ENCODE results near the gene POLD2. TPM values are rescaled to one million over a fixed set of nuclear protein-coding genes. Genes with fewer than 3 reads are reported as not detected.

Gene POLD2
- total and polyA plus RNA-seq, 2 of the 8 experiments (the other 6 are each of a cell fraction or from before 2014, with no cell fraction given): 148 to 214 TPM

DNA sequence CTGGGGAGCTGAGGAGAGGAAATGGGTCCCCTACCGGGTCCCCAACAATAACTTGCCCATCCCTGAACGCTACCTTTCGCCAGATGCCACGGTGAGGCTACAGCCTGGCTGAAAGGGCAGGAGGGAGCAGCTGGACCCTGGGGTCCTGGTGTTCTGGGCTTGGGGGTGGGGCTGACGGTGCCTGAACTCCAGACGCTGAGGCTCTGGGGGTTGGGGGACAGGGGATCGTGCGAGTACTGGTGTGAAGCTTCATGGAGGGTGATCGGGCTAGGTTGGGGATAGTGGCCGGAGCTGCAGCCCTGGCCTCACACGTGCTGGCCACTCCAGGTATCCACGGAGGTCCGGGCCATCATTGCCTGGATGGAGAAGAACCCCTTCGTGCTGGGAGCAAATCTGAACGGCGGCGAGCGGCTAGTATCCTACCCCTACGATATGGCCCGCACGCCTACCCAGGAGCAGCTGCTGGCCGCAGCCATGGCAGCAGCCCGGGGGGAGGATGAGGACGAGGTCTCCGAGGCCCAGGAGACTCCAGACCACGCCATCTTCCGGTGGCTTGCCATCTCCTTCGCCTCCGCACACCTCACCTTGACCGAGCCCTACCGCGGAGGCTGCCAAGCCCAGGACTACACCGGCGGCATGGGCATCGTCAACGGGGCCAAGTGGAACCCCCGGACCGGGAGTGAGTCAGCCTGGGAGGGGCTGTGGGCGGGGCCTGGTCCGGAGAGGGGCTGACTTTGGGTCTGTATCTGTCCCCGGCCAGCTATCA is 10.9 kb downstream of the POLD2 start (continued):
- TF ChIP-seq, protein P1, sequence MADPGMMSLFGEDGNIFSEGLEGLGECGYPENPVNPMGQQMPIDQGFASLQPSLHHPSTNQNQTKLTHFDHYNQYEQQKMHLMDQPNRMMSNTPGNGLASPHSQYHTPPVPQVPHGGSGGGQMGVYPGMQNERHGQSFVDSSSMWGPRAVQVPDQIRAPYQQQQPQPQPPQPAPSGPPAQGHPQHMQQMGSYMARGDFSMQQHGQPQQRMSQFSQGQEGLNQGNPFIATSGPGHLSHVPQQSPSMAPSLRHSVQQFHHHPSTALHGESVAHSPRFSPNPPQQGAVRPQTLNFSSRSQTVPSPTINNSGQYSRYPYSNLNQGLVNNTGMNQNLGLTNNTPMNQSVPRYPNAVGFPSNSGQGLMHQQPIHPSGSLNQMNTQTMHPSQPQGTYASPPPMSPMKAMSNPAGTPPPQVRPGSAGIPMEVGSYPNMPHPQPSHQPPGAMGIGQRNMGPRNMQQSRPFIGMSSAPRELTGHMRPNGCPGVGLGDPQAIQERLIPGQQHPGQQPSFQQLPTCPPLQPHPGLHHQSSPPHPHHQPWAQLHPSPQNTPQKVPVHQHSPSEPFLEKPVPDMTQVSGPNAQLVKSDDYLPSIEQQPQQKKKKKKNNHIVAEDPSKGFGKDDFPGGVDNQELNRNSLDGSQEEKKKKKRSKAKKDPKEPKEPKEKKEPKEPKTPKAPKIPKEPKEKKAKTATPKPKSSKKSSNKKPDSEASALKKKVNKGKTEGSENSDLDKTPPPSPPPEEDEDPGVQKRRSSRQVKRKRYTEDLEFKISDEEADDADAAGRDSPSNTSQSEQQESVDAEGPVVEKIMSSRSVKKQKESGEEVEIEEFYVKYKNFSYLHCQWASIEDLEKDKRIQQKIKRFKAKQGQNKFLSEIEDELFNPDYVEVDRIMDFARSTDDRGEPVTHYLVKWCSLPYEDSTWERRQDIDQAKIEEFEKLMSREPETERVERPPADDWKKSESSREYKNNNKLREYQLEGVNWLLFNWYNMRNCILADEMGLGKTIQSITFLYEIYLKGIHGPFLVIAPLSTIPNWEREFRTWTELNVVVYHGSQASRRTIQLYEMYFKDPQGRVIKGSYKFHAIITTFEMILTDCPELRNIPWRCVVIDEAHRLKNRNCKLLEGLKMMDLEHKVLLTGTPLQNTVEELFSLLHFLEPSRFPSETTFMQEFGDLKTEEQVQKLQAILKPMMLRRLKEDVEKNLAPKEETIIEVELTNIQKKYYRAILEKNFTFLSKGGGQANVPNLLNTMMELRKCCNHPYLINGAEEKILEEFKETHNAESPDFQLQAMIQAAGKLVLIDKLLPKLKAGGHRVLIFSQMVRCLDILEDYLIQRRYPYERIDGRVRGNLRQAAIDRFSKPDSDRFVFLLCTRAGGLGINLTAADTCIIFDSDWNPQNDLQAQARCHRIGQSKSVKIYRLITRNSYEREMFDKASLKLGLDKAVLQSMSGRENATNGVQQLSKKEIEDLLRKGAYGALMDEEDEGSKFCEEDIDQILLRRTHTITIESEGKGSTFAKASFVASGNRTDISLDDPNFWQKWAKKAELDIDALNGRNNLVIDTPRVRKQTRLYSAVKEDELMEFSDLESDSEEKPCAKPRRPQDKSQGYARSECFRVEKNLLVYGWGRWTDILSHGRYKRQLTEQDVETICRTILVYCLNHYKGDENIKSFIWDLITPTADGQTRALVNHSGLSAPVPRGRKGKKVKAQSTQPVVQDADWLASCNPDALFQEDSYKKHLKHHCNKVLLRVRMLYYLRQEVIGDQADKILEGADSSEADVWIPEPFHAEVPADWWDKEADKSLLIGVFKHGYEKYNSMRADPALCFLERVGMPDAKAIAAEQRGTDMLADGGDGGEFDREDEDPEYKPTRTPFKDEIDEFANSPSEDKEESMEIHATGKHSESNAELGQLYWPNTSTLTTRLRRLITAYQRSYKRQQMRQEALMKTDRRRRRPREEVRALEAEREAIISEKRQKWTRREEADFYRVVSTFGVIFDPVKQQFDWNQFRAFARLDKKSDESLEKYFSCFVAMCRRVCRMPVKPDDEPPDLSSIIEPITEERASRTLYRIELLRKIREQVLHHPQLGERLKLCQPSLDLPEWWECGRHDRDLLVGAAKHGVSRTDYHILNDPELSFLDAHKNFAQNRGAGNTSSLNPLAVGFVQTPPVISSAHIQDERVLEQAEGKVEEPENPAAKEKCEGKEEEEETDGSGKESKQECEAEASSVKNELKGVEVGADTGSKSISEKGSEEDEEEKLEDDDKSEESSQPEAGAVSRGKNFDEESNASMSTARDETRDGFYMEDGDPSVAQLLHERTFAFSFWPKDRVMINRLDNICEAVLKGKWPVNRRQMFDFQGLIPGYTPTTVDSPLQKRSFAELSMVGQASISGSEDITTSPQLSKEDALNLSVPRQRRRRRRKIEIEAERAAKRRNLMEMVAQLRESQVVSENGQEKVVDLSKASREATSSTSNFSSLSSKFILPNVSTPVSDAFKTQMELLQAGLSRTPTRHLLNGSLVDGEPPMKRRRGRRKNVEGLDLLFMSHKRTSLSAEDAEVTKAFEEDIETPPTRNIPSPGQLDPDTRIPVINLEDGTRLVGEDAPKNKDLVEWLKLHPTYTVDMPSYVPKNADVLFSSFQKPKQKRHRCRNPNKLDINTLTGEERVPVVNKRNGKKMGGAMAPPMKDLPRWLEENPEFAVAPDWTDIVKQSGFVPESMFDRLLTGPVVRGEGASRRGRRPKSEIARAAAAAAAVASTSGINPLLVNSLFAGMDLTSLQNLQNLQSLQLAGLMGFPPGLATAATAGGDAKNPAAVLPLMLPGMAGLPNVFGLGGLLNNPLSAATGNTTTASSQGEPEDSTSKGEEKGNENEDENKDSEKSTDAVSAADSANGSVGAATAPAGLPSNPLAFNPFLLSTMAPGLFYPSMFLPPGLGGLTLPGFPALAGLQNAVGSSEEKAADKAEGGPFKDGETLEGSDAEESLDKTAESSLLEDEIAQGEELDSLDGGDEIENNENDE (IDR thresholded peaks at IDR 0.05; ENCODE audit: insufficient replicate concordance, low read length): no peak
- TF ChIP-seq JUN (IDR thresholded peaks at IDR 0.05; ENCODE audit: low read depth, low read length) (no peak), POU5F1 (IDR thresholded peaks at IDR 0.05; ENCODE audit: low read depth, low read length) (no peak), JUND (IDR thresholded peaks at IDR 0.05; ENCODE audit: low read length) (no peak), RXRA (IDR thresholded peaks at IDR 0.05; ENCODE audit: insufficient read depth, low read depth, low read length) (no peak), HDAC2 (IDR thresholded peaks at IDR 0.05; ENCODE audit: borderline replicate concordance in 1 of 2, low read depth in 2 of 2, low read length in 2 of 2) (no peak), BACH1 (IDR thresholded peaks at IDR 0.05; ENCODE audit: low read length) (no peak), RFX5 (IDR thresholded peaks at IDR 0.05; ENCODE audit: borderline replicate concordance, low read depth, low read length) (no peak), SAP30 (IDR thresholded peaks at IDR 0.05; ENCODE audit: insufficient read depth, insufficient replicate concordance, low read length) (no peak), CBX8 (IDR thresholded peaks at IDR 0.05; ENCODE audit: borderline replicate concordance, low read depth, low read length) (no peak)

Measured in H1 (cell line).